NOMO-1 (cell line): ENCODE data around the gene C5orf58.

Experiments
- DNase-seq, 2 experiments: peaks; one replicate each; lab custom pipeline; 2025; ENCODE audit not compliant: unreplicated experiment in 2 of 2; lab: John Stamatoyannopoulos, UW

The C5orf58 gene

DNA sequence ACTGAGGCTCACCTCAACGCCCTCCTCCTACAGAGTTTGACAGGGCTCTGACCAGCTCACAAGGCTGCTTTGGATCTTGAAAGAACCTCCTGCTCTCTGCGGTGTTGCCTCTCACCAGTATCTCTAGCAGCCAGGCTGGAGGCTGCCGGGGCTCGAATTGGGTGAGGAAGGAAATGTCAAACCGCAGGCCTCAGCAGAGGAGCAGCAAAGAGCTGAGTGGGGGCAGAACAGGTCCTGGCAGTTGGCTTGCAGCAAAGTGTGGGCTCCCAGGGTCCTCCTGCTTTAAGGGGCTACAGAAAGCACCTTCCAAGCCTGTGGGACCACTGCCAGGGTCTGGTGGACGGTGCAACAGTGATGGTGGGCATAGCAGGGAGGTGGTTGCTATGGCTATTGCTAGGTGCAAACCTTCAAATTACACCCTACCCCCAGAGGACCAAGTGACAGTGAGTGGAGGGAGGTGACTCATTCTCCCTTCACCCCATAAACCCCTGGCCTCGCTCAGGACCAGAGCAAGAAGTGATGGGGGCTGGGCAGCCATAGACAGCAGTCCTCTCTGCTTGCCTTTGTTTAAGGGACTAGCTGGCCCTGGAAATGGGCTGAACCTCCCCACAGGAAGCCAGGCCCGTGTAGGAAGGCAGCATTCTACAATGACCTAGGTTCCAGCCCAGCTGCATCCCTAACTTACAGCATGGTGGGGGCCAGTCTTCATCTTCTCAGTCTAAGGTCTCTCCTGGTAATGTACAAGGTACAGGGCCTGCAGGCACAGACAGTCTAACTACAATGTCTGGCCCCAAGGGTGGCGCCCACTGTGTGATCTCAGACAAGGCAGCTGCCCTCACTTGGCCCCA, 46.0 kb downstream of the C5orf58 start:
- DNase-seq, result peak; percentile 91 to 94

GRCh38 chr5:170279459-170279817, 46.7 kb downstream of the C5orf58 start:
- no peak for DNase-seq

- no peak for DNase-seq
Measured at GRCh38 chr5:170280011-170280493, 47.3 kb downstream of the C5orf58 start.

DNA sequence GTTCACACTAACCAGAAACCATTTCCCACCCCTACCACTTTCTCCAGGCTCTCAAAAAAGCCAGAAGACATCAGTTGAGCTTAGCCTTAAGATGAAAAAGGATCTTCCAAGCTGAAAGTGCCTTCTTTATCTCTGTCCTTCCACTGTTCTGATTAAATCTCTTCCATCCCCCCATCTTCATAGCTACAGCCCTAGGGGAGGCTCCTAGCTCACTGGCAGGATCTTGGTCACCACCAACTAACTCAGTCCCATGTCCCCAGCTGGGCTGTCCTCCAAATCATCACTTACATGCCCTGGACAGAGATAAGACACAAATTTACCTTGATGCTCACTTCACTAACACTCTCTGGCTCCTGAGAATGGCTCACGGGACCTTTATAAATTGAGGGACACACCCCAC, 50.5 kb downstream of the C5orf58 start:
- DNase-seq, result no peak

GRCh38 chr5:170284231-170284630, 51.4 kb downstream of the C5orf58 start:
- no peak for DNase-seq

DNA sequence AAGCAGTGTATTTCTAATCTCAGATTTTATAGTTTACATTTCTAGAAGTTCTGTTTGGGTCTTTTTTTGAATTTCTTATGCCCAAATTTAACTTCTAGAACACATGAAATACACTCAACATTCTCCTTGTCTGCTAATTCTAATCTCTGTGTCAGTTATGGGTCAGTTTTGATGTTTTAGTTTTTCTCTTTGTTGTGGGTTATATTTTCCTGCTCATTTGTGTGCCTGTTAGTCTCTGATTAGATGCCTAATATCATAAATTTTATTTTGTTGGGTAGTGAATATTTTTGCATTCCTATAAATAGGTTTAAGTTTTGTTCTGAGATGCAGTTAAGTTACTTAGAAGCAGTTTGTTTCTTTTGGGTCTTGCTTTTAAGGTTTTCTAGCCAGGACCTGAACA, 52.4 kb downstream of the C5orf58 start:
- DNase-seq, result no peak

DNA sequence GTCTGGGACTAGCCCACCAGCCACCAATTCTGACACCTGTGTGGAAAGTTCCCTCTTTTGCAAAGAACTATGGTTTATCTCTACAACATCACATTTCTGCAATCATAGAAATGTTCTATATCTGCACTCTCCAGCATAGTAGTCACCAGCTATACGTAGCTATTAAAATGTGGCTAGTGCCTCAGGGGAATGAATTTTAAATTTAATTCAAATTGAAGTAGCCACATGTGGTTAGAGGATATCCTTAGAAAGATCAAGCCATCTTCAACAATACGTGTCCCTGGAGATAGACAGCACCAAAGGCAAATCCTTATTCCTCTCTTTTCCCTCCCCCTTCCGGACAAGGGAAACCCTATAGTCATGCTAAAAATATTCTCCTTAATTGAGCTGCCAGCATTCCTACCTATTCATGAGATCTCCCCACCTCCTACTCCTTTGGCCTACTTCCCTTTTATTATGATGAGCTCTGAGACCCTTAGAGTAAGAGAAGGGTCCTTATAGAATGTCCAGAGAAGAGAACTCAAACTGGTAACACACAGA, 53.7 kb downstream of the C5orf58 start:
- DNase-seq, result no peak

DNA sequence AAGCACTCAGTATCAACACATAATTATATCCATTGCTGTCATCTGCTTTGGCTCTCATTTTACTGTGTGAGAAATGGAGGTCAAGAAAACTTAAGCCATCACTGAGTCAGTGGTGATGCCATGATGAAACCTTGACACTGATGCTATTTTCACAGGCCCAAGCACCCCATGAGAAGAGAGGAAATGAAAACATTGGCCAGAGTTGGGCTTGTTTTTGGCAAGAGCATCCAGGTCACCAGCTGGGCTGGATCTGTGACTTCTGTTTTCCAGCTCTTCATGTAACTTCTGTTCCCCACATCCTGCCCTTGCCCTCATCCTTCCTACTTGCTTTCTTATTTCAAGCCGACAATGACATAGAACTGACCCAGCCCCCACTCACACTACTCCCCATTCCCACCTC, 54.7 kb downstream of the C5orf58 start:
- peak in 1 of 2 experiments; percentile 28 for DNase-seq

GRCh38 chr5:170288151-170288550, 55.4 kb downstream of the C5orf58 start:
- no peak for DNase-seq

GRCh38 chr5:170288551-170288950, 55.8 kb downstream of the C5orf58 start:
- DNase-seq, result no peak

DNA sequence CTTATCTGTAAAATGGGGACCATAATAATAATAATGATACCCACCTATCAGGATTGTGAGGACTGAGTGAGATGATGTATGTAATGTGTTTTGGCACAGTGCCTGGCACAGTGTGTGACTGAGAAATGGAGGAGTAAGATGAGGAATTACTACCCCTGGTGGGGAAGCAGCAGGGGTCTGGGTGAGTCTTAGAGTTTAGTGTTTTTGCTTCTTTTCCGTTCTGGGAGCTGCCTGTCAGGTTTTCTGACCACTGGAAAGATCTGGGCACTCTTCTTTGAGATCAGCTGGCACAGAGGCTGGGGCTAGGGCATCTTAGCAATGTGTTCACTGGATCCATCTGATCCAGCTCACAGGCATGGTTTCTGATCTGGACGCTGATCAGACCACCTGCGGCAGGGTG, 56.3 kb downstream of the C5orf58 start:
- DNase-seq, result no peak

GRCh38 chr5:170289764-170290163, 57.0 kb downstream of the C5orf58 start:
- no peak for DNase-seq

DNA sequence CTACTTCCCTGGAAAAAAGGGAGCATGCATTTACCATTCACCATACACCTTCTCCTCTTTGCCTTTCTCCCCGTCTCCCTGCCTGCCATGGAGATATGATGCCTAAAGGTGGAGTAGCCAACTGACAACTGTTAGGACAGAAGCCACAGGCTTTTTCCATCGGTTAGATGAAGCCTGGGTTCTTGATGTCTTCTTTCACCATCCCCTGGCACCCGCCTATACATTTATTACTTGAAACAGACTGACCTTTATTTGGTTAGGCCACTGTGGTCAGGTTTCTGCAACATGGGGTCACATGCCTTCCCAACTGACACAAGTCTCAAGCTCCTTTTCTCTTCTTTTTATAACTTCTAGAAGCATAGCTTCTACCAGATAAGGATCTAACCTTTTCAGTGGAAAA, 57.7 kb downstream of the C5orf58 start:
- peak; percentile 56 to 57 for DNase-seq

- DNase-seq, result no peak
Measured at GRCh38 chr5:170292179-170293104, 59.7 kb downstream of the C5orf58 start.

GRCh38 chr5:170293273-170293672, 60.5 kb downstream of the C5orf58 start:
- peak; percentile 98 to 99 for DNase-seq

GRCh38 chr5:170294057-170294456, 61.3 kb downstream of the C5orf58 start:
- DNase-seq, result no peak

DNA sequence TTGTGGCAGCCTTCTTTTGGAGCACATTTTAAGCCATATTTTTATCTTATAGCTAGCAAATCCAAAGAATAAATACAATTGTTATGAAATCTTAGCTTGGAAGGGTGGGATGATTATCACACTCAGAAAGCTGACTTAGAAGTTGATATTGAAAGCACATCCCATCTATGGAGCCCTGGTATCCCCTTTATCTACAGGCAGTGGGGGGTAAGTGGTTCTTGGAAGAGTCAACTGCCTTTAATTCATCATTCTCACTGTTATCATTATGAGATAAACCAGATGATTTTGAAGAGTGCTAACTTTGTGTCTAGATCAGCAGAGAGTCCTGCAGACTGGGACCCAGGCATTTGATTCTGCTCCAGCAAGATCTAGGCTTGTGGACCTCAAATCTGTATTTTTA, 61.8 kb downstream of the C5orf58 start:
- DNase-seq, result no peak
